Mammary epithelial cell (primary cell): Measurements from ENCODE around the gene CAMTA1.

Experiments used
- CTCF ChIP-seq, 2 donors: IDR thresholded peaks in 1 of 2; conservative IDR thresholded peaks in 1 of 2; 2 replicates each; pipeline ENCODE4 v1.5.1; 2011 to 2012; ENCODE audit warnings: inconsistent platforms in 2 of 2, low read length in 2 of 2, mild to moderate bottlenecking in 2 of 2, control low read depth in 1 of 2, low read depth in 1 of 2; ENCODE audit not compliant: insufficient read depth in 1 of 2; ENCODE audit errors: extremely low read depth in 1 of 2
- EZH2 ChIP-seq: IDR thresholded peaks from 2 replicates; pipeline ENCODE4 v1.6.1; 2012; ENCODE audit warnings: low read length, inconsistent platforms, borderline replicate concordance

GRCh38 chr1:7568901-7569524 lies 783.8 kb downstream of the CAMTA1 start:
- TF ChIP-seq CTCF (conservative IDR thresholded peaks at IDR 0.05 in 1 of 2, IDR thresholded peaks at IDR 0.05 in 1 of 2; ENCODE audit: extremely low read depth in 1 of 2, insufficient read depth in 1 of 2, low read depth in 1 of 2, low read length in 2 of 2) (no peak), EZH2 (no peak)
